A549 (cell line): Measurements from ENCODE around the gene G2E3.

Experiments
- CBX2 ChIP-seq: fragments of 200-600 bp; sonication (generic); IDR thresholded peaks from 2 replicates; pipeline ENCODE4 v1.6.1; 2016; ENCODE audit warnings: low read depth, mild to moderate bottlenecking, borderline replicate concordance
- CTCF ChIP-seq: fragments of >200 bp; sonication (Bioruptor Twin); formaldehyde crosslinking; IDR thresholded peaks from 3 replicates; pipeline ENCODE4 v1.5.1; 2016
- ELK1 ChIP-seq: fragments of 150-350 bp; IDR thresholded peaks from 2 replicates; pipeline ENCODE4 v1.6.1; 2014; ENCODE audit warnings: low read depth, mild to moderate bottlenecking, low read length
- EP300 ChIP-seq, 2 experiments: fragments of >200 bp; sonication (Bioruptor Twin); formaldehyde crosslinking; IDR thresholded peaks; 2 replicates in 1 of 2; 3 replicates in 1 of 2; pipeline ENCODE4 v1.6.1; 2016 to 2017
- KDM1A ChIP-seq: fragments of 200-600 bp; sonication (generic); IDR thresholded peaks from 2 replicates; pipeline ENCODE4 v1.6.1; 2016; ENCODE audit warnings: low read depth, mild to moderate bottlenecking
- MAX ChIP-seq: IDR thresholded peaks from 2 replicates; pipeline ENCODE4 v1.6.1; 2012
- MAZ ChIP-seq: fragments of 150-350 bp; IDR thresholded peaks from 2 replicates; pipeline ENCODE4 v1.6.1; 2014; ENCODE audit warnings: antibody characterized with exemption, low read depth, low read length, borderline replicate concordance
- NR3C1 ChIP-seq: fragments of >200 bp; sonication (Bioruptor Twin); formaldehyde crosslinking; IDR thresholded peaks from 3 replicates; pipeline ENCODE4 v1.6.1; 2017
- RAD21 ChIP-seq, 2 experiments: fragments of >200 bp in 1 of 2; sonication (Bioruptor Twin) in 1 of 2; formaldehyde crosslinking in 1 of 2; IDR thresholded peaks in 1 of 2; conservative IDR thresholded peaks in 1 of 2; 2 replicates in 1 of 2; 3 replicates in 1 of 2; pipeline ENCODE4 v1.6.1; 2012 to 2018; ENCODE audit warnings: inconsistent platforms in 1 of 2
- RCOR1 ChIP-seq: fragments of 150-350 bp; IDR thresholded peaks from 2 replicates; pipeline ENCODE4 v1.6.1; 2014; ENCODE audit warnings: antibody characterized with exemption, low read length, low read depth
- REST ChIP-seq: fragments of 200-600 bp; sonication (generic); IDR thresholded peaks from 2 replicates; pipeline ENCODE4 v1.6.1; 2016; ENCODE audit warnings: antibody characterized with exemption, mild to moderate bottlenecking, moderate library complexity
- ZC3H11A ChIP-seq: fragments of 450-650 bp; IDR thresholded peaks from 2 replicates; pipeline ENCODE4 v1.6.1; 2014; ENCODE audit warnings: antibody characterized with exemption, mild to moderate bottlenecking
- ZNF302 ChIP-seq: fragments of 250-450 bp; sonication (Bioruptor Pico); IDR thresholded peaks from 2 replicates; pipeline ENCODE4 v1.9.0; 2021; ENCODE audit warnings: inconsistent platforms, mild to moderate bottlenecking, moderate library complexity

GRCh38 chr14:30620178-30620577 is 61.2 kb downstream of the G2E3 start:
- TF ChIP-seq CTCF (no peak), MAX (no peak), REST (no peak), ELK1 (no peak), MAZ (no peak), CBX2 (no peak), NR3C1 (no peak), ZNF302 (no peak), RAD21 (conservative IDR thresholded peaks at IDR 0.05 in 1 of 2, IDR thresholded peaks at IDR 0.05 in 1 of 2) (no peak), ZC3H11A (no peak), RCOR1 (no peak), KDM1A (no peak), EP300 (IDR thresholded peaks at IDR 0.05) (no peak)
